Fibroblast of skin of left biceps (primary cell): ENCODE measurements around the gene STK35.

ENCODE experiments used
- DNase-seq, 2 experiments: peaks; one replicate each; pipeline ENCODE4 v3.0.0-alpha.2; 2013; ENCODE audit warnings: low read depth in 2 of 2

The STK35 gene

GRCh38 chr20:2104236-2104635, 2.6 kb downstream of the STK35 start:
- no peak for DNase-seq

- no peak for DNase-seq
Observed at GRCh38 chr20:2108498-2108897, 6.9 kb downstream of the STK35 start.

GRCh38 chr20:2108987-2109386, 7.4 kb downstream of the STK35 start:
- DNase-seq, result peak in 1 of 2 experiments; percentile 33

- no peak for DNase-seq
Observed at GRCh38 chr20:2109425-2110210, 8.0 kb downstream of the STK35 start.

- DNase-seq, result no peak
Observed at GRCh38 chr20:2112910-2113309, 11.3 kb downstream of the STK35 start.

GRCh38 chr20:2114127-2114959, 12.7 kb downstream of the STK35 start:
- DNase-seq, result no peak

- DNase-seq, result no peak
Observed at GRCh38 chr20:2114990-2115681, 13.5 kb downstream of the STK35 start.

GRCh38 chr20:2116170-2116940, 14.7 kb downstream of the STK35 start:
- no peak for DNase-seq

GRCh38 chr20:2118783-2119182, 17.2 kb downstream of the STK35 start:
- DNase-seq, result no peak

- DNase-seq, result no peak
Observed at GRCh38 chr20:2122936-2123335, 21.3 kb downstream of the STK35 start.

- DNase-seq, result no peak
Observed at GRCh38 chr20:2123720-2124119, 22.1 kb downstream of the STK35 start.

- no peak for DNase-seq
Observed at GRCh38 chr20:2124564-2125213, 23.1 kb downstream of the STK35 start.

GRCh38 chr20:2125474-2126112, 24.0 kb downstream of the STK35 start:
- no peak for DNase-seq

- no peak for DNase-seq
Observed at GRCh38 chr20:2127238-2127637, 25.6 kb downstream of the STK35 start.

- no peak for DNase-seq
Observed at GRCh38 chr20:2128542-2128941, 26.9 kb downstream of the STK35 start.

GRCh38 chr20:2130062-2130591, 28.5 kb downstream of the STK35 start:
- no peak for DNase-seq

- DNase-seq, result no peak
Observed at GRCh38 chr20:2130683-2131082, 29.1 kb downstream of the STK35 start.

- no peak for DNase-seq
Observed at GRCh38 chr20:2131366-2131765, 29.7 kb downstream of the STK35 start.

- DNase-seq, result no peak
Observed at GRCh38 chr20:2132461-2132901, 30.9 kb downstream of the STK35 start.
